HG03442 (cell line): ENCODE measurements around the gene CTBS.

Source experiments
- ATAC-seq: cut with Tn5 transposase; IDR thresholded peaks from one replicate; pipeline ENCODE4 v1.9.1; 2021; ENCODE audit warnings: mild to moderate bottlenecking, moderate library complexity; ENCODE audit not compliant: unreplicated experiment

CTBS gene

GRCh38 chr1:84587099-84587498 lies 12.9 kb upstream of the CTBS start:
- no peak for ATAC-seq

- no peak for ATAC-seq
Measured at GRCh38 chr1:84585803-84586202, 11.6 kb upstream of the CTBS start.

GRCh38 chr1:84584126-84584525 lies 9.9 kb upstream of the CTBS start:
- ATAC-seq: peak; percentile 55

GRCh38 chr1:84583648-84584047 lies 9.4 kb upstream of the CTBS start:
- ATAC-seq: peak; percentile 26

- ATAC-seq: peak; percentile 60
Measured at GRCh38 chr1:84582802-84583587, 8.8 kb upstream of the CTBS start.

- ATAC-seq: no peak
Measured at GRCh38 chr1:84581648-84582047, 7.4 kb upstream of the CTBS start.

GRCh38 chr1:84574936-84575335 lies 696 bp upstream of the CTBS start:
- ATAC-seq: no peak

GRCh38 chr1:84573481-84573966 lies 716 bp downstream of the CTBS start:
- no peak for ATAC-seq

- no peak for ATAC-seq
Measured at GRCh38 chr1:84571150-84571535, 3.1 kb downstream of the CTBS start.

GRCh38 chr1:84570436-84571149 lies 3.6 kb downstream of the CTBS start:
- no peak for ATAC-seq

GRCh38 chr1:84569216-84569615 lies 5.0 kb downstream of the CTBS start:
- no peak for ATAC-seq

GRCh38 chr1:84550826-84551225 lies 23.4 kb downstream of the CTBS start:
- no peak for ATAC-seq

GRCh38 chr1:84541679-84542078 lies 32.6 kb downstream of the CTBS start:
- no peak for ATAC-seq

- ATAC-seq: no peak
Measured at GRCh38 chr1:84540759-84541158, 33.5 kb downstream of the CTBS start.

GRCh38 chr1:84539972-84540371 lies 34.3 kb downstream of the CTBS start:
- ATAC-seq: no peak

GRCh38 chr1:84538599-84538998 lies 35.6 kb downstream of the CTBS start:
- ATAC-seq: peak; percentile 50

- ATAC-seq: no peak
Measured at GRCh38 chr1:84525779-84526178, 48.5 kb downstream of the CTBS start.

- ATAC-seq: no peak
Measured at GRCh38 chr1:84524590-84524989, 49.6 kb downstream of the CTBS start.

- ATAC-seq: no peak
Measured at GRCh38 chr1:84510668-84511067, 63.6 kb downstream of the CTBS start.

- no peak for ATAC-seq
Measured at GRCh38 chr1:84510165-84510564, 64.1 kb downstream of the CTBS start.

GRCh38 chr1:84509029-84509428 lies 65.2 kb downstream of the CTBS start:
- no peak for ATAC-seq

GRCh38 chr1:84508510-84508909 lies 65.7 kb downstream of the CTBS start:
- no peak for ATAC-seq
